8988T (cell line): Measurements from ENCODE around the gene NCL.
"Not testable (repeated sequence)": the region's sequence is repeated elsewhere in the genome, so short reads cannot be mapped to it uniquely, and the experiment has no call there.

Experiments
- DNase-seq: peaks from one replicate; pipeline ENCODE4 v3.0.0; 2011

Gene NCL

DNA sequence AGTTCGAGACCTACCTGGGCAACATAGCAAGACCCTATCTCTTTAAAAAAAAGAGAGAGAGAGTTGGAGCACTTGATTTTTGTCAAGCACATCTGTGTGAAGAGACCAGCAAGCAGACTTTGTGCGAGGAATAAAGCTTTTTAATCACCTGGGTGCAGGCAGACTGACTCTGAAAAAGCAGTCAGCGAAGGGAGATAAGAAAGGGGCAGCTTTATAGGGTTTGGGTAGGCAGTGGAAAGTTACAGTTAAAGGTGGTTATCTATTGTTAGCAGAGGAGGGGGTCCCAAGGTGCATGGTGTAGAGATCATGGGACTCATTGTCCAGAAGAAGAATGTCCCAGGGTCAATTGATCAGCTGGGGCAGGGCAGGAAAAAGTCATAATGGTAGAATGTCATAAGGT is 34.4 kb downstream of the NCL start:
- no peak for DNase-seq

DNA sequence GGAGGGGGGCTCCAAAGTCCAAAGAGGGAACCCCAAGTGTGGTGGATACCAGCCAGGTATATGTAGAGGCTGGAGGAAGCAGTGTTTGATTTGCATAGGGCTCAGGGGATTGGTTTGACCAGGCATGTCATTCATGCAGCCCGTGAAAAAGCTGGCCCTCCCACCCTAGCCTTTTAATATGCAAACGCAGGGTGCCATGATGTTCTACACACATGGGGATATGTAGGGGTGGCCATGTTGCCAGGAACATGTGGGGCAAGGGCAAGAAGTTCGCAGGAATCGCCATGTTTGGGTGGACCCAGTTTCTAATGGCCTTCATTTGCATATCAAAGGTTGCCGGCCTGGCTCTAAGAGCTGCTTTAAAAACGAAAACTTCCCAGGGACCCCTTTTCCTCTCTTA is 35.1 kb downstream of the NCL start:
- no peak for DNase-seq

DNA sequence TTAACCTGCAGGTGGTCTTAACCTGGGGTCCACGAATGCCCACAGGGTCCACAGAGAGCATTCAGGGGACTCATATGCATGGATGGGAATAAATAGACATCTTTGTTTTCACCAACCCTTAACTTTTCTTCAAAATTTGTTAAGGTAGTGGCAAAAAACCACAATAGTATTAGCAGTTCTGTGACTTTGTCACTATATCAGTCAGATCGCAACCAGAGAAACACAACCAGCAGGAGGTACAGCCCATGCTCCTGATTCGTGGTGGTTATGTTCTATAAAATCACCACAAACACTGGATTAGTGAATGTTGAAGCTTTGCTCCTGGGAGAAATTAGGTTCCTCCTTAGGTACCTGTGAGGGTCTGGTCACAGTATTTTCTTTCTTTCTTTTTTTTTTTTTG is 37.2 kb downstream of the NCL start:
- DNase-seq = no peak

DNA sequence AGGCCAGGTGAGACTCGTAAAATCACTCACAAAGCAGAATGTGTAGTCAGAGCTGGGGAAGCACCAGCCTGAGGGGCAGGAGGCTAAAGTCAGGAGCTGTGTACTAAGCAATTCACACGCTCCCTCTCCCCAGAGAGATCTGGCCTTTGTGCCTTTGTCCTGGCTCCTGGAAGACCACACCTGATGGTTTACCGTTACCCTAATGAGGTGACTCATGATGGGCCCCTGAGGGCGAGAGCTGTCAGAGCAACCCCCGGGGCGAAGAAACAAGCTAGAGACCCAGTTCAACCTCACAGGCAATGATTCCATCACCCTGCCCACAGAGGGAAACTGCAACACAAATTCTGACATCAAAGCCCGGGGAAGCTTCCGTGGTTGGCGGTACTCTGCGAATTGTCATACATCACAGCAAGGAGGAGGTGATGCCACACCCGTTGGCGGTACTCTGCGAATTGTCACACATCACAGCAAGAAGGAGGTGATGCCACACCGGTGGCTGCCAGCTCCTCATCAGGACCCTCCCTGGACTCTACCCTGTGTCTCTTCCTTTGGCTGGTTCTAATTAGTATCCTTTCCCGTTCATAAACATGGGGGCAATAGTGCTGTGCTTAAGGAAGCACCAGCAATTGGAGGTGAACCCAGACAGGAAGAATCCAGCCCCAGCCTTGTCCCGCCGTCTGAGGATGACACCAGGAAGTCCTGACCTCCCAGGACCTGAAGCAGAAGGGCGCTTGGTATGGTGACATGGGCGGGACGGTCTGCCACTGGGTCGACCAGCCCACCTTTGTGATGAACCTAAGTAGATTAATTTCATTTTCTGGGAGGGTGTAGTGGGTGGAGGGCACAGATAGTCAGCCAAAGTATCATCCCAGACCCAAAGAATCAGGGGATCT is 38.2 kb downstream of the NCL start:
- no peak for DNase-seq

DNA sequence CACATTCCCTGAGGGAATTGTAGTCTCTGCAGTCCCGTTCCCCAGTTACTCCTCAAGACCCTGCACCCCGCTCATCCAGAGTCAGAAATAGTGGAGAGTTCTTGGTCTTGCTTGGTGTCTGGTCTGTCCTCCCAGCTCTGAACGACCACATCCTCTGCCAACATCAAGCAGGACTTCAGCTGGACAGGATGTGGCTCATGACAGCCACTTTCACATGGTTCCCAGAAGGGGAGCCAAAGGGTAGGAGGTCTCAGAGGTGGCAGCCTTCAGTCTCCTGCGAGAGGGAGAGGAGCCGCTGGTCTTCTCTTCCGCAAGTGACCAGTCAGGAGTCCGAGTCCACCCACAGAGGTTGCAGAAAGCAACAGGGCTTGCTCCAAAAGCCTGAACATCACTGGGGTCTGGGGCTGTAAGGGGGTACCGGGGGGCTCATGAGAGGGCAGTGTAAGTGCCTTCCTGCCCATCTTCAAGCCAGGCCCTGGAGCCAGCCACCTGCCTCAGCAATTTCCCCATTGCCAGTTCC is 38.9 kb downstream of the NCL start:
- DNase-seq = no peak

DNA sequence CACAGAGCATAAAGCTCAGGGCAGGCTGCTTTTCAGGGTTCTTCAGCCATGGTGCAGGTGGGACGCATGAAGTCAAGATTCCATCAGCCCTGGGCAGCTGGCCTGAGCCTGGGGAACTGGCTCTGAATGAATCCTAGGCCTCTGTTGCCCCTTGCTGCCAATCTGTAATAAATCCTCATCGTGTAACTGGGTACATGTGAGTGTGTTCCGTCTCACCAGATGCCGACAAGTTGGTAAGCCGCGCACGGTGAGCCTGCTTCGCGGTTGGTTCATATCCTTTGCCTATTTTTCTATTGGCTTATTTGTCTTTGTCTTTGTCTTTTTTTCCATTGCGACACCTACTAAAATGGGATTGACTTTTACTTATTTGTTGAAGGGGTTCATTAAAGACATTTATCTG is 41.1 kb downstream of the NCL start:
- no peak for DNase-seq

DNA sequence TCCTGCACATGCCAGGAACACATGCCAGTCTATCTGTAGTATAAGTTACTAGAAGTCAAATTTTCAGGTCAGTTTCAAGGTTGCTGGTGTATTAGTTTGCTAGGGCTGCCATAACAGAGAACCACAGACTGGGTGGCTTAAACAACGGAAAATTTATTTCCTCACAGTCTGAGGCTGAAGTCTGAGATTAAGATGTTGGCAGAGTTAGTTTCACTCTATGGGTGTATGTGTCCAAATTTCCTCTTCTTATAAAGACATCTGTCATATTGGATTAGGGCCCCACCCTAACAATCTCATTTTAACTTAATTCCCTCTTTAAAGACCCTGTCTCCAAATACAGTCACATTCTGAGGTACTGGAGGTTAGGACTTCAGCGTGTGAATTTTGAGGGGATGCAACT is 42.2 kb downstream of the NCL start:
- no peak for DNase-seq

DNA sequence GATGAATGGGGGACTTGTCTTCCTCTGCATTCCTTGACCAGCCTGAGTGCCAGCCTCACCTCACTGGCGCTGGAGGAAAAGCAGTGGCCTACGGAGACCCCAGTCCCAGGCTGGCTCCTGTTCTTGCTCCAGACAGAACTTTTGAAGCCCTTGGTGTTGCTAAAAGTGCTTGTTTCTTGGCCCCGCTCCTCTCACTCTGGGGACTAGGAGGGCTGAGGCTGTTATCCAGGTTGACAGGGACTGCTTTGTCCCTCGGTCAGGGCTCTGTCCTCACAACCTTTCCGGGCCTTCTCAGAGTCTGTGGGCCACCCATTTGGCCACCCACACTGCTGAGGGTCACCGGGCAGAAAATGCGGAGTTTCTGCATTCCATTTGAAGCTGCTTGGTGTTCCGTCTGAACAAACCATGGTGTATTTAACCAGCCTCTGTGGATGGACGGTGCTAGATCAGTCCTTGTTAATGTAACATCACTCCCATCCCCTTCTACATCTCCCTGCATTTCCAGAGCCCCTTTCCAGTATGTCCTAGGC is 43.2 kb downstream of the NCL start:
- no peak for DNase-seq

DNA sequence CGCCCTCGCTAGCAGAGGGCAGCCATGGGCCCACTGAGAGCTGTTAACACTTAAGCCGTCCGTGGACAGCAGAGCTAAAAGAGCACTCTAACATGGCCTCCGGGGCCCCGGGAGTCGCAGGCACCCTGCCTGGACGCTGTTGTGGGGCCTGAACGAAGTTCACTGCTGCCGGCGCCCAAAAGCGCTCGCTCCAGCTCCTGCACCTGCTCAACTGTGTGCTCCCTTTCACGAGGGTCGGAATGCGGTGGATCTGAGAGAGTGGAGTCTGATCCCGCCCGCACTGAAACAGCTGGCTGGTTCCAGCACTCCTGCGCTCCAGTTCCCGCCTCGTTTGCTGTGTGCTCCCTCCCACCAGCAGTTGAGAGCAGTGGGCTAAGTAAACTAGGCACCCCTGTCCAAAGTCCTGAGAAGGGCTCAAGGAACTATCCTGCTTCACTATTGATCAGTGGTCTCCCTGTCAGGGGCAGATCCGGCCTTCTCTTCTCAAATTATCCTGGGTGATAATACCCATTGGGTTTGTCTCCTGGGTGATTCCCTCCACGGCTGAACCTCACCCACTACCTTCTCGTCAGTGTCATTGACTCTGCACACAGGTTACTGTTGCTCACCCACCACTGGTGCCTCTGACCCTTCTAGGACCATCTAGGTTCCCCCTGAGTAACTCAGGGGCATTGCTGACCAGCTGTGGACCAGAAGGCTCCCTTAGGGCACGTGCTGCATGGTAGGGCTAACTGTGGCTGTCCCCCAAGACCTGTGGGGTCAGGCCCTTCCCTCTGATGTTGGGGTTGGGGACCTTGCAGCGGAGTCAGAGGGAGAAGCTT is 45.3 kb downstream of the NCL start:
- no peak for DNase-seq

DNA sequence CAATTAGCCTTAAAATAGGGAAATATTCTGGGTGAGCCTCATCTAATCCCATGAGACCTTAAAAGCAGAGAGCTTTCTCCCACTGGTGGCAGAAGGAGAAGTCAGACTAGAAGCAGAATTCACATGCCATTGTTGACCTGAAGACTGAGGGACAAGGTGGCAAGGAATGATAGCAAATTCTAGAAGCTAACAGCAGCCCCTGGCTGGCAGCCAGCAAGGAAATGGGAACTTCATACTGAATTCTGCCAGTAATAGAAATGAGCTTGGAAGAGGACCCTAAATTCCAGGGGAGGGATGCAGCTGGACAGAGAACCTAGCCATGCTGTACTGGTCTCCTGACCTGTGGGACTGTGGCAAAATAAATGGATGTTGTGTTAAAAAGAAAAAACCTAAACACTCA is 49.3 kb downstream of the NCL start:
- no peak for DNase-seq

DNA sequence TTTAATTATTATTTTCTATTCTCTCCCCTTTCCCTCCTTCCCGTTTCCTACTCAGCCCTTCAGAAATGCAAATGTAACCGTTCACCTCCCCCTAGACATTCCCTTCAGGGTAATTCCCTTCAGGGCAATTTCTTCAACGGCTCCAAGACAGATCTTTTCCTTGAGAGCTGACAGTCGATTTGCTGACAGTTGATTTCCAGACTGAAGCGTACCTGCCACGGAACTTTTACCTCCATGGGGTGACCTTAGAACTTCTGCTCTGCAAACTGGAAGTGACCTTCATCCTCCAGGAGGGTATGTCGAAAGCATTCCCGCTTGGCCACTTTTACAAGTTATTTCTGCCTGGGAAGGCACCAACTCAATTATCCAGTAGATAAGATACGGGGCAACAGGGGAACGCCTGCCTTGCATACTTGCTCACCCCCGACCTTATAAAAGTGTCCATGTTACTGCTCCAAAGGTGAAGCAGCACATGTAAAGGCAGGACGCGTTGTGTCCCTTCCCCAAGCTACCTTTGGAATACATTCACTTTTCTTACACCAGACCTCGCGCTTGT is 50.3 kb downstream of the NCL start:
- DNase-seq = no peak

DNA sequence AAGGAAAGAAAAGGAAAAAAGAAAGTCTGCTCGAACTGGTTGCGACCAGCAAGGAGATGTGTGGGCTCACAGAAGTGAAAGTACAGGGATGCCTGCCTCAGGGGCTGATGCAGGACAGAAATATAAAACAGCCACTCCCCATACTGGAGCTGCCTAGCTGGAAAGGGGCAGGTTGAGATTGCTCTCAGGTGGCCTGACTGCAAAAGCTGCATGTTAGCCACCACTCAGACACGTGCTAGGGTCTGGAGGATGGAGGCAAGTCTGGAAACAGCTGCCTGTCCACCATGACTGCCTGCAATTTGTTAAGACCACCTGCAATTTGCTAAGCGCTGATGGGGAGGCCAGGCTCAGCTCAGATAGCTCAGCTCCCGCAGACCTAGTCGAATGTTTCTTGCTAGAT is 50.8 kb downstream of the NCL start:
- DNase-seq = no peak

DNA sequence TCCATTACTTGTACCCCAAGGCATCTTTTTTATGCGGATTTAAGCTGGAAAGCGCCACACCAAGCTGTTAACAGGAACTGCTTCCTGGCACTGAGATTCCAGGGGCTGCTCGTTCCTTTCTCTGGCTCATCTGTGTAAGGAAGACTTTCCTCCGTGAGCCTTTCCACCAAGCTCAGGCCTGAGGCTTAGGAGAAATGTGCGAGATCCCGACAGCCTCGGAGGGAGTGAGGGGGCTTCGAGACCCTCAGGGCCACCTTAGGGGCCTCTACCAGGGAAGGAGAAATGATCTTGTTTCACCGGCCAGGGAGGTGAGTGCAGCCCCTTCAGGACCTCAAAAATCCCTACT is 51.7 kb downstream of the NCL start:
- no peak for DNase-seq

DNA sequence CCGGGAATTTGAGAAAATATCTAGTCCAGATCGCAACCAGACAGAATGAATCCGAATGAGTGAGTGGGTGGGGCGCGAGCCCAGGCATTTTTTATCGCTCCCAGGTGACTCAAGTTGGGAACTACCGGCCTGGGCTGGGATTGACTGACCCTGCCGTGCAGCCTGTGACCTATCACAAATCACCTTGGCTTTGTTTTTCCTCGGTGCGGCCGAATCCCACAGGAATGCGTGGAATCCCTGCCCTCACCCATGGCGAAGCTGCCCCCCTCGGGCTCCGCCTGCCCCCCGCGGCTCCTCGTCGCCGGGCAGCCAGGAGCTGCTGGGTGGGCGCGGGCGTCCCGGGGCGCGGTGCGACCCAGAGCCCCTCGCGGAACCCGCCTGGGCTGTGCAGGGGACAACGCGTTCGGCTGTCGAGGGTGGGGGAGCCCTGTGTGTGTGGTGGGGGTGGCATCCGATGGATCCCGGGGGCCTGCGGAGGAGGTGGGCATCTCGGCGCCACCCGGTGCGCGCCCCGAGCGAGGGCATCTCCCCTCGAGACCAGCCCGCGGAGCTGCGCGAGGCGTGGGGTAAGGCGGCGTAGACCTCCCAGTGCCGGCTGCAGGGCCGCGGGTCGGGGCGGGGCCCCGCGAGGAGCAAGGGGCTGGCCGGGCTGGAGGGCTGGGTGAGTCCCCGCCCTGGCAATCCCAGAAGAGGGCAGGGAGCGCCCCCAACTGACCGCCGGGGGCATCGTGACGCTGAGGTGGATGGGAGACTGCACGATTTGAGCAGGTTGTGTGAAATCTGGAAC is 52.3 kb downstream of the NCL start:
- peak; percentile 54 for DNase-seq

DNA sequence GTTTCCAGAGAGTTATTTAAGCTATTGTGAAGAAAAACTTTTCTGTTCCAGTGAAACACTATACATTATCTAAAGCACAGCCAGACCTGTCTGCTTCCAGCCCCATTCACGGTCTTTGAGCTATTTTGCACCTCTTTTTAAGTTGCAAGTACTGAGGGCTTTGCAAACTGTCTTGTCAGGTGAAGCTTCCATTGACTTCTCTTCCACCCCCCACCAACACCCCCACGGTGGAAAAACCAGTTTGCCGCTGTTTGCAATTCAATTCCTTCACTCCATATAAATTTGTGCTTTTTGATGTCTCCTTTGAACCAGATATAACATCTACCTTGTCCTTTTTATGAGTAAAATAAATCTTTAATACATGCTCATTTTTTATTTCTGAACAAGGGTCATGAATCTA is 53.0 kb downstream of the NCL start:
- DNase-seq = no peak

DNA sequence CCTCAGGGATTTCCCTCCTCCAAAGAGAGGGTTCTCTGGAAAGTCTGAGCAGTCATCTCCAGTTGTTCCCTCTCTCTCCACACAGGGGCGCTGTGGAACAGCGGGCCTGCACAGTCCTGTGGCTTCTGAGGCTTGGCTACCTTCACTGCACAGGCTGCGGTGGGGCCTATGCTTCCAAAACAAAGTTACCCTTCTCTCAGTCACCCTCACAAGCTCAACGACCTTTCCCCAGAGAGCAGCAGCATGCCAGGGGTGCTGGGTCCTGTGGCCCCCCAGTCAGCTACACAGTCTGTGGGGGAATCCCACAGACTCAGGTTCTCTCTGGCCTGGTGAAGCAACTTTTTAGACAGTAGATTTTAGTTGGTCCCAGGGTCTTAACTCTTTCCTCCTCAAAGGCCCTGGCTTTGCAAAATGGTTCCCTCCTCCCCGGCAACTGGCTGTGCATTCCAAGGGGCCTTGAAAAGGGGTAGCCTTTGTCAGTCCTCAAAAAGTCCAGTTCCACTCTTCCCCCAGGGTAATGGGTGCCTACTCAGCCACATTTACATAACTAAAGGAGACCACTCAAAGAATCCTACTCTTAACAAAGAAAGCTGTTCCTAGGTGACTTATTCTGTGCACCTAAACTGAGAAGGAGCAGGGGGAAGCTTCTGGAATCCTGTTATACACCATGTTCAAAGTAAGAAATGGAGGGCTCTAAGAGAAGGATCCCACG is 53.8 kb downstream of the NCL start:
- no peak for DNase-seq

DNA sequence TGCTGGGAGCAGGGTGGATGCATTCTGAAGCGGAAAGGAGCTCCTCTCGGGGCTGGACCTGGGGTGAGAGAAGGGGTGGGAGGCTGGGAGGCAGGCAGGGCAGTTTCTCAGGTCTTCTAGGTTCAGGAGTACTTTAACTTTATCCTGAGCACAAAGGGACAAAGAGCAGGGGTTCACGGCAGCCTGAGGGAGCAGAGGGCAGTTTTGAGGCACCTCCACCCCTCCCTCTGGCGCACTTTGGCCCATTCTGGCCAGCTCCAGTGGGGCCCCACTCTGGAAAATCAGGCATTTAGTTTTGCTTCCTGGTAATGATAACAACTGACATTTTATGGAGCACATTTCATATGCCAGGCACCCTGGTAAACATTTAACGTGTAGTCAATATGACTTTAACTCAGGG is 54.5 kb downstream of the NCL start:
- no peak for DNase-seq

DNA sequence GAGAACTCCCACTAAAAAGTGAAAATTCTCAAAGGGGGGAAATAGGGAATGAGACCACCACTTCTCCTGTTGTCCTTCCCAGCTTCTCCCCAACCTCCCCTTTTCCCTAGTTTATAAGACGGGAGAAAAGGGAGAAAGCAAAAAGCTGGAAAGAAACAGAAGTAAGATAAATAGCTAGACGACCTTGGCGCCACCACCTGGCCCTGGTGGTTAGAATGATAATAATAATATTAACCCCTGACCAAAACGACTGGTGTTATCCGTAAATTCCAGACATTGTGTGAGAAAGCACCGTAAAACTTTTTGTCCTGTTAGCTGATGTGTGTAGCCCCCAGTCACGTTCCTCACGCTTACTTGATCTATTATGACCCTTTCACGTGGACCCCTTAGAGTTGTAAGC is 56.0 kb downstream of the NCL start:
- not testable (repeated sequence) for DNase-seq

DNA sequence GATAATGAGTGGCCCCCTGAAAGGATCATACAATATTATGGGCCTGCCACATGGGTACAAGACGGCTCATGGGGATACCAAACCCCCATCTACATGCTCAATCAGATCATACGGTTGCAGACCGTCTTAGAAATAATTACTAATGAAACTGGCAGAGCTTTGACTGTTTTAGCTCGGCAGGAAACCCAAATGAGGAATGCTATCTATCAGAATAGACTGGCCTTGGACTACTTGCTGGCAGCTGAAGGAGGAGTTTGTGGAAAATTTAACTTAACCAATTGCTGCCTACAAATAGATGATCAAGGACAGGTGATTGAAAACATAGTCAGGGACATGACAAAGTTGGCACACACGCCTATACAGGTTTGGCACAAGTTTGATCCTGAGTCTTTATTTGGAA is 56.6 kb downstream of the NCL start:
- not testable (repeated sequence) for DNase-seq

DNA sequence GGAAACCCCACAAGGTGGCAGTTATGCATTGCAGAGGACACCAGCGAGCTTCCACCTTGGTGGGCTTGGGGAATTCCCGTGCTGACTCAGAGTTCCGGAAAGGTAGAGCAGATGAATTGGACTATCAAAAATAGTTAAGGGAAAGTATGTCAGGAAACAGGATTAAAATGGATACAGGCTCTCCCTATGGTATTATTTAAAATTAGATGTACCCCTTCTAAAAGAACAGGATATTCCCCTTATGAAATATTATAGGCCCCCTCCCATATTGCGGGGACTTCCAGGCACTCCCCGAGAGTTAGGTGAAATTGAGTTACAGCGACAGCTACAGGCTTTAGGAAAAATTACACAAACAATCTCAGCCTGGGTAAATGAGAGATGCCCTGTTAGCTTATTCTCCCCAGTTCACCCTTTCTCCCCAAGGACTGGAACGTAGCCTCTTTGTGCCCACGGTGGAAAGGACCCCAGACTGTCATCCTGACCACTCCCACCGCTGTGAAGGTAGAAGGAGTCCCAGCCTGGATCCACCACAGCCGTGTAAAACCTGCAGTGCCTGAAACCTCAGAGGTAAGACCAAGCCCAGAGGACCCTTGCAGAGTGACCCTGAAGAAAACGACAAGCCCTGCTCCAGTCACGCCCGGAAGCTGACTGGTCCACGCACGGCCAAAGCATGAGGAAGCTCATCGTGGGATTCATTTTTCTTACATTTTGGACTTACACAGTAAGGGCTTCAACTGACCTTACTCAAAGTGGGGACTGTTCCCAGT is 58.5 kb downstream of the NCL start:
- not testable (repeated sequence) for DNase-seq

DNA sequence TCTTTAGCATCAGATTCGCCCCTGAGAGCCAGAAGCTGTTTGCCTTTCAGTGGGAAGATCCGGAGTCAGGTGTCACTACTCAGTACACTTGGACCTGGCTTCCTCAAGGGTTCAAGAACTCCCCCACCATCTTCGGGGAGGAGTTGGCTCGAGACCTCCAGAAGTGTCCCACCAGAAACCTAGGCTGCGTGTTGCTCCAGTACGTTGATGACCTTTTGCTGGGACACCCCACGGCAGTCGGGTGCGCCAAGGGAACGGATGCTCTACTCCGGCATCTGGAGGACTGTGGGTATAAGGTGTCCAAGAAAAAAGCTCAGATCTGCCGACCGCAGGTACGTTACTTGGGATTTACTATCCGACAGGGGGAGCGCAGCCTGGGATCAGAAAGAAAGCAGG is 60.1 kb downstream of the NCL start:
- not testable (repeated sequence) for DNase-seq
